Stimulated activated CD8-positive, alpha-beta memory T cell treated with anti-CD3 and anti-CD28 coated beads, Interleukin-12 subunit alpha, Interleukin-12 subunit beta, amount 100 ng/mL, for 4 hours (primary cell): ENCODE data around the gene DLG2.

Experiments used
- DNase-seq: peaks from one replicate; pipeline ENCODE4 v3.0.0-alpha.2; 2020; ENCODE audit warnings: low read depth

The DLG2 gene

DNA sequence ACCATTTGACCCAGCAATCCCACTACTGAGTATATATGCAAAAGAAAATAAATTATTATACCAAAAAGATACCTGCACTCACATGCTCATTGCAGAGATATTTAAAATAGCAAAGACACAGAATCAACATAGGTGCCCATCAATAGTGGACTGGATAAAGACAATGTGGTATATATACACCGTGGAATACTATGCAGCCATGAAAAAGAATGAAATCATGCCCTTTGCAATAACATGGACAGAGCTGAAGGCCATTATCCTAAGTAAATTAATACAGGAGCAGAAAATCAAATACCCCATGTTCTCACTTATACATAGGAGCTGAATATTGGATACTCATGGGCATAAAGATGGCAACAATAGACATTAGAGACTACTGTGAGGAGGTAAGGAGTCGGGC, 68.7 kb downstream of the DLG2 start:
- no peak for DNase-seq

DNA sequence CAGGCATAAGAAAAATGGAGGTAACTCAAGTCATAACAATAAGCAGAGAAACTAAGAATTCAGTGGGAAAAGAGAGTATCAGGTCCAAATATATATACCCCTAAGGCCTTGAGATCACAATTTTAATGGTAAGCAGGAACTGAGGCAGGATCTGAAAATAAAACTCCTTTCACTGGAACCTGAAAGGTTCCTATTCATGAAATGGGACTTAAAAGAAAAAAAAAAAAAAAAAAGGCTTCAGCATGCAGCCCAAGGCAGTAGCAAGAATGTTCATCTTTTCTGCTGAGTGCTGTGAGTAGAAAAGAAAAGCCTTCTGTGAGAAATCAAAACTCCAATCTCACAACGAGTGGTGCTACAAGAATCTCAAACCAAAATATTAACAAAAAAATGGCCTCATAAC, 75.3 kb downstream of the DLG2 start:
- no peak for DNase-seq

DNA sequence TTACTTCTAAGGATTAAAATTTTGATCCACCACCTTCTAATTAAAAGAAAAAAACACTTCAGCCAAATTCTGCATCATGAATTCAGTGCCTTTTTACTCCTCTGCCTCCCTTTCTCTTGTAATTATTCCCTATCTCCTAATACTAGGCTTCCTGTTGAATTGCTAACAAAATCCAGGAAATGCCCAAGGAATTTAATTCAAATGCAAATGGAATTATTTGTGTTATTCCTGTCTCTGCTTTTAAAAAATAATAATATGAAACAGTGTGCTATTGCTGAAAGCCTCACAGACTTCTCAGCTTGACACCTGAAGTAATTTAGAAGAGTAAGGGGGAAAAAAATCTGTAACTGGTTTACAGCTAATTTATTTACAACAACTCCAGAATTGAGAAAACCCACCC, 85.5 kb downstream of the DLG2 start:
- no peak for DNase-seq

DNA sequence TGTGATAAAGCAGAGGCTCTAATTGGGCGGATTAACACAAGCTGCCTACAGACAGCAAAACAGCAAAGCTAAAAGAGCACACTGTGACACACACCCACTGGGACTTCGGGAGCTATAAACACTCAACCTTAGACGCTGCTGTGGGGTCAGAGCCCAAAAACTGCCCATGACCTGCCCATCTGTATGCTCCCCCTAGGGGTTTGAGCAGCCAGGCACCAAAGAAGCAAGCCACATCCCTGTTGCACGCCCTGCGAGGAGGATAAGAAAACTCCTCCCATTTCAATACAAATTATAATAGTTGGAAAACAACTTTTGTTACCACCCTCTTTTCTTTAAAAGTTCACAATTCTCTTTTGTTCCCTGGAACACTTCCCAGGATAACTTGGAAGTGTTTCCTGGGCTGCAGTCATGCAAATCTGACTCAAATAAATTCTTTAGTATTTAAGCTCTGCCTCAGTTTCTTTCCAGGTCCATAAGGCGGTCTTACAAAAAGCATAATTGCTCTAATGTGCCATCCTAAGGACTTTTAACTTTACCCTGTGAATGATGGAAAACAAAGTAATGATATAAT, 86.4 kb downstream of the DLG2 start:
- DNase-seq: no peak

DNA sequence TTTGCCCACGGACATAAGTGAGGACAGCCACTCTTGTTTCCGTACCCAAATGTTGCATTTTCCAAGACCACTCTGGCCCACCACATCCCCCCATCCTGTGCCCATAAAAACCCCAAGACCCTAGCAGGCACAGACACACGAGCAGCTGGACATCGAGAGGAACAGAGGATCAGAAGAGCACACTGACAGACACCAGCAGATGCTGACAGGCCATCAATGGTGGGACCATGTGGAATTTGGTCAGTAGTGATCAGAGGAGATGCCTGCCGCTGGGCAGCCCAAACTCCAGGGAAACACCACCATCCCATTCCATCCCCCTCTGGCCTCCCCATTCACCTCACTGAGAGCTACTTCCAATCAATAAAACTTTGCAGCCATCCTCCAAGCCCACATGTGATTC, 87.0 kb downstream of the DLG2 start:
- no peak for DNase-seq

DNA sequence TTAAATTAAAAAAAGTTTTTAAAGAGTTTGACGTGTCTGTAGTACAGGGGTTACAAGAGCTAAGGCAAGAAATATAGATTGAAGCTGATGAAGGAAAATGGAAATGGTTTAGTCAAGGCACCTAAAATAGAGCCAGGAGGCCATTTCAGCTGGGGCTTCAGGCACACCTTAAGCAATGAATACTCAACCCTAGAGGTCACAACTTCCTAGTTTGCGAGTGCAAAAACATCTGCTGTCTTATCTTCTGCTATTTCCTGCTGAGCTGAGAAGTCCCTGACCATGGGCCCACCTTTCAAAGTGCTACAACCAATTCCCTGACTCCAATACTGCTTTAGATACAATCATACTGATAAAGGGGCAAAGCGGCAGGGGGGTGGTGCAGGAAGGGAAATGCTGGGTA, 87.4 kb downstream of the DLG2 start:
- DNase-seq: no peak

DNA sequence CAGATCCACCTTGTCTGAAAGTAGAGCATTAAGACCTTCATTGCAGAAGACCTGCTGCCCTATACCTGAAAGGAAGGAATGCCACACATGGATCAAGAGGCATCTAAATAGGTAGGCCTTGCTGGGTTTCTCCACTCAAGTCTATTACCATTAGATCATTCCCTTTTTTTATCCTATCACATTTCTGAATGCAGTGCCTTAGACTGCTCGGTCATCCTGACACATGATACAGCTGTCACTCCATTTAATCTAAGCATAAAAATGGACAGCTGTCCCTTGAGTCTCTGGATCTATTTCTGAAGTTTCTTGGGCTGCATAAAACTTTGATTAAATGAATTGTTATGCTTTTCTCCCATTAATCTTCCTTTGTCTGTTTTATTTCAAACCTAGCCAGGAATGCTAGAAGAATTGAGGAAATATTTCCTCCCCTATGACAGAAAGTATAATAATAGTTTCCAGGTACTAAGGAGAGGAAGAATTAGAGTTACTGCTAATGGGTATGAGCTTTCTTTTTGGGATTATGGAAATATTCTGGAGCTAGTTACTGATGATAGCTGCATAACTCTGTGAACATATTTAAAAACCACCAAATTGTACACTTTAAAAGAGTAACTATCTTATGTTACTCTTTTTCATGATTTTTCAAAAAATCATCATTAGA, 88.0 kb downstream of the DLG2 start:
- no peak for DNase-seq

DNA sequence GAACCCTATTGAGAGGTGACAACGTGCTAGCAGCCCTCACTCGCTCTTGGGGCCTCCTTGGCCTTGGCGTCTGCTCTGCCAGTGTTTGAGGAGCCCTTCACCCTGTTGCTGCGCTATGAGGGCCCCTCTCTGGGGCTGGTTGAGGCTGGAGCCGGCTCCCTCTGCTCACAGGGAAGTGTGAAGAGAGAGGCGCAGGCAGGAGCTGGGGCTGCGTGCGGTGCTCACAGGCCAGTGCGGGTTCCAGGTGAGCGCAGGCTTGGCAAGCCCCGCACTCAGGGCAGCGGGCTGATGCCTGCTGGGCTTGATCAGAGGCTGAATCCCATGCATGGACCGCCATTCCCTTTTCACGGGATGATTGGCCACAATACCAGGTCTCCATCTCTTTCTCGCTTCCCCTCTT, 90.7 kb downstream of the DLG2 start:
- DNase-seq: no peak

DNA sequence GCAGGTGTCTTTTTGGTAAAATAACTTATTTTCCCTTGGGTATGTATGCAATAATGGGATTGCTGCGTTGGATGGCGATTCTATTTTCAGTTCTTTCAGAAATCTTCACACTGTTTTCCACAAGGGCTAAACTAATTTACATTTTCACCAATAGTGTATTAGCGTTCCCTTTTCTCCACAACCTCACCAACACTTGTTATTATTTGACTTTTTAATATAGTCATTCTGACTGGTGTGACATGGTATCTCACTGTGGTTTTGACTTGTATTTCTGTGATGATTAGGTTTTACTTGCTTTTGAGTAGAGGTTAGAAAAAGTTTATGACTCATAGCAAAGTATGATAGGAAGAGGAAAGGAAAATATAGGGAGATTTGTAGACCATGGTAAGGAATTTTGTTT, 92.3 kb downstream of the DLG2 start:
- DNase-seq: no peak

DNA sequence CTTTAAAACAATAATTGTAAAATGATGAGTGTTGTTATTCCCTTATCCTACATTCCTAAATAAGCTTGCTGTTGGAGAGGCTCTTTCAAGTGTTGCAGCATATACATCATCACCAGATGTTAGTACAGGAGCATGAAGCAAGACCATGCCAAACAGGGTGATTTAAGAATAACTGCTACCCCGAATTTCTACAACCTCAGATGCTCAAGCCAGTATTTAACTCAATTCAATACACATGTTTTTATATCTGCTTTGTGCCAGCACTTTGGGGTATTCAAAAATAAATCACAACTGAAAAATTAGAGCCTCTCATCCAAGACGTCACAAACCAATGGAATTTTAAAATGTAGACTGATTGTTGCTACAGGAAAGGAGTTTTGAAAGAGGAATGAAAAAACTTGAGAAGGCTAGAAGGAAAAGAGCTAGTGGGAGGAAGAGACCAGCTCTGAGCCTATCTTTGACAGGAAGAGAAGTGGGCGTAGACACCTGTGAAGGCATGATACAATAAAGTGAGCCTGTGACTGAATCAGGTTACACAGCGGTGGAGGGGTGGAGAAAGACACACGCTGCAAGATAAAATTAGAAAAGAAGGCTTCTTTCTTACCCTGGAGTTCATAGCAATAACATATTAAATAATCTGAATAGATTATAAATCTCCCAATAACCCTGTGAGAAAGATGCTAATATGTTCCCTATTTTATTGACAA, 95.8 kb downstream of the DLG2 start:
- no peak for DNase-seq

DNA sequence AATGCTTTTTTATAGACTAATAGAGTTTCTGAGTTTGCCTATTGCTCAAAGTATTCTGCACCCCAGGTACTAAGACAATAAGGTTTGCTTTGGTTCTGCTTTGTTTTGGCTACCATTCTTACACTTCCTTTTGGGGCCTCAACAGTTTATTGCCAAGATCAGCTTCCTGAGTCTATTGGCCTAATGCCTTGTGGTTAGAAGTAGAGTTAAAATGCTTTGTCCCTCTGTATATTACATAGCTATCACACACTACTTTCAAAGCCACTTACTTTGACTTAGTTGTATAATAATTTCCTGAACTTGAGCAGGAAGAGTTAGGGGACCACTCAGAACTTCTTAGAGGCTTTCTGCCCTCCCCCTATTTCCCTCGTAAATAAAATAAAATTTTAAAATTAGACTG, 96.5 kb downstream of the DLG2 start:
- no peak for DNase-seq

DNA sequence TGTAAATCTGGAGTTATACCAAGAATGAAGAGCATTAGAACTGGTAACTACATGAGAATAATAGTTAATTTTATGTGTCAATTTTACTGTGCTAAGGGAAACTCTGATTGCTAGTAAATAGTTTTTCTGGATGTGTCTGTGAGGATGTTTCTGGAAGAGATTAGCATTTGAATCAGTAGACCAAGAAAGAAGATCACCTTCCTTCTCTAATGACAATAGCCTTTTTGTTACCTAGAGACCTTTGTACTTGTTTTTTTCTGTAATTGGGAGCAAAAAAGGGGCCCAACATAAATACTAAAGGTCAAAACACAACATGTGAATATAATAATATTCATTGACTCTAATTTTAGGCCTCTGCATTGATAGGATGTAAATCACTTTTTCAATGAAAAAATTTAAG, 100.6 kb downstream of the DLG2 start:
- no peak for DNase-seq

DNA sequence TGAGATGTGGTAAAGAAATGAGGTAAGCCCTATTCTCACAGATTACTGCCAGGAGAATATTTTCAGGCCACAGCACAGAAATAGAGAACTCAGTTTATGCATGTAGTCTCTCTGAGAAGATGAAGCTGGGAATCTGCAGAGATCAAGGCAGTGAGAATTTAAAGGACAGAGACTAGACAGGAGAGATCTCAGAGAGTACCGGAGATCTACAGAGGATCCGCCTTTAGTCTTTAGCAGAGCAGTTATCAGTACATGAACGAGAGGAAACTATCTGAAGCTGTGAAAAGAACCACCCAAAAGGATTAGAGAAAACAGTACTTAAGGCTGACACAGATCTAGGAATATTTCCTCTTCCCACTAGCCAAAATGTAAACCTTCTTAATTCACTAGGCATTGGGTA, 101.5 kb downstream of the DLG2 start:
- DNase-seq: no peak

DNA sequence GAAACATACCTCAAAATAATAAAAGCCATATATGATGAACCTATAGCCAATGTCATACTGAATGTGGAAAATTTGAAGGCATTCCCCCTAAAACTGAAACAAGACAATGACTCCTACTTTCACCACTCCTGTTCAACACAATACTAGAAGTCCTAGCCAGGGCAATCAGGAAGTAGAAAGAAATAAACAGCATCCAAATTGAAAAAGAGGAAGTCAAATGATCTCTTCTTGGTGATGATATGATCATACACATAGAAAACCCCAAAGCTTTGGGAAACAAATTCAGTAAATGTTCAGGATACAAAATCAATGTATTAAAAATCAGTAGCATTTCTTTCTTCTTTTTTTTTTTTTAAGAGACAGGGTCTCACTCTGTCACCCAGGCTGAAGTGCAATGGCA, 109.9 kb downstream of the DLG2 start:
- DNase-seq: no peak

DNA sequence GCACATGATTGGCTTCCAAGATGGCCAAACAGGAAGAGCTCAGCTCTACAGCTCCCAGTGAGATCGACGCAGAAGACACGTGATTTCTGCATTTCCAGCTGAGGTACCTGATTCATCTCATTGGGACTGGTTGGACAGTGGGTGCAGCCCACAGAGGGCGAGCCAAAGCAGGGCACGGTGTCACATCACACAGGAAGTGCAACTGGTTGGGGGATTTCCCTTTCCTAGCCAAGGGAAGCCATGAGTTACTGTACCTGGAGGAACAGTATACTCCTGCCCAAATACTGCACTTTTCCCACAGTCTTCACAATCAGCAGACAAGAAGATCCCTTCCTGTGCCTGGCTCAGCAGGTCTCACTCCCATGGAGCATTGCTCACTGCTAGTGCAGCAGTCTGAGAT, 131.2 kb downstream of the DLG2 start:
- no peak for DNase-seq

DNA sequence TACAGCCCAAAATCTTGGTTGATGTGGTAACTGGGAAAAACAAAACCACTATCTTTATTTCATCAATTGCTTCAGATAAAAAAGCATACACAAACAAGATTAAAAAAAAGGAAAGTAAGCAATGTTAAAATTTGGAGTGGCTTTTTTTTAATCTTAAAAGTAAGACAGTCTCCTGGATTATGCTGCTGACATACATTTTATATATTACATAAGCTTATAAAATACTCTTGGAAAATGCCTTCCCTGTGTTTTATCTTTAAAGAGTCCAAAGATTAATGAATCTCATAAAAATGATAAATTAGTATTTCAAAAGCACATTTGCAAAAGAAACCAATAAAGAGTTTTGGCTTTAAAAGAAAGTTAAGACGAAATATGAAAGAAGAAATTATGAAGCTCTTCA, 132.7 kb downstream of the DLG2 start:
- no peak for DNase-seq

DNA sequence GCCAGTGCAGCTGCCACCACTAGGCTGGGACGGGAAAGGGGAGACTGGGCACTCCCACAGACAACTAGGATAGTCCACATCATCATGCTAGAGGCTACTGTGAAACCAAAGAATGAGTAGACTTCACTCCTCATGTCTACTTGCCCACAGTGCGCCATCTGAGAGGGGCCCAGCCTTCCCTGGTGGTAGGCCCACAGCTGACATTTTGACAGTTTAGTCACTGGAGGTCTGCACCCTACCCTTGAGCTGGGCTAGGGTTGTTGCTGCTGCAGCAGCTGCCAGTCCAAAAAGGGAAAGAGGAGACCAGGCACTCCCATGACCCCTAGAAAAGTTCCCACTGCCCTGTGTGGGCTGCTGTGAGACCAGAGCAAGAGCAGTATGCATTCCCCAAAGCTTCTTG, 141.2 kb downstream of the DLG2 start:
- DNase-seq: no peak

DNA sequence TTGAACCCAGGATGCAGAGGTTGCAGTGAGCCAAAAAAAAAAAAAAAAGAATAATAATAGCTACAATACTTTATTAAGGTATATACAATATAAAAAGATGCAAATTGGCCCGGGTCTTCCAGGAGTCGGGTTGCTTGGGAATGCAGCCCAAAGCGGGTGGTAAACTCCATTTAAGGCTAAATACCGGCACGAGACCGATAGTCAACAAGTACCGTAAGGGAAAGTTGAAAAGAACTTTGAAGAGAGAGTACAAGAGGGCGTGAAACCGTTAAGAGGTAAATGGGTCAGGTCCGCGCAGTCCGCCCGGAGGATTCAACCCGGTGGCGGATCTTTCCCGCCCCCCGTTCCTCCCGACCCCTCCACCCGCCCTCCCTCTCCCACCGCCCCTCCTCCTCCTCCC, 143.3 kb downstream of the DLG2 start:
- DNase-seq: no peak

DNA sequence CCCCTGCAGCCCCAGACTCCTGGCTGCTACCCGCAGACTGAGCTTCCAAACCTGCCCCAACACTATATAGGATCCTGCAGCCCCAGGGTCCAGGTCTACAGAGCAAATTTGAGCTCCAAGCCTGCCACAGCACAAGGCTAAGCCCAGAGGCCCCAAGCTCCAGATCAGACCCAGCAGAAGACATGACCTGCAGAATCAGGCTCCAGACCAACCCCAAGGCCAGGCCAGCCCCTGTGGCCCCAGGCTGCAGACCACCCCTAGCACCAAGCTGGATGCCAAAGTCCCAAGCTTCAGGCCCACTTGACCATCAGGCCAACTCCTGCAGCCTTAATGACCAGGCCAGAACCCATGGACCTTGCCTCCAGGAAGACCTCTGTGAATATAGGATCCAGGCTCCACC, 145.3 kb downstream of the DLG2 start:
- DNase-seq: no peak

DNA sequence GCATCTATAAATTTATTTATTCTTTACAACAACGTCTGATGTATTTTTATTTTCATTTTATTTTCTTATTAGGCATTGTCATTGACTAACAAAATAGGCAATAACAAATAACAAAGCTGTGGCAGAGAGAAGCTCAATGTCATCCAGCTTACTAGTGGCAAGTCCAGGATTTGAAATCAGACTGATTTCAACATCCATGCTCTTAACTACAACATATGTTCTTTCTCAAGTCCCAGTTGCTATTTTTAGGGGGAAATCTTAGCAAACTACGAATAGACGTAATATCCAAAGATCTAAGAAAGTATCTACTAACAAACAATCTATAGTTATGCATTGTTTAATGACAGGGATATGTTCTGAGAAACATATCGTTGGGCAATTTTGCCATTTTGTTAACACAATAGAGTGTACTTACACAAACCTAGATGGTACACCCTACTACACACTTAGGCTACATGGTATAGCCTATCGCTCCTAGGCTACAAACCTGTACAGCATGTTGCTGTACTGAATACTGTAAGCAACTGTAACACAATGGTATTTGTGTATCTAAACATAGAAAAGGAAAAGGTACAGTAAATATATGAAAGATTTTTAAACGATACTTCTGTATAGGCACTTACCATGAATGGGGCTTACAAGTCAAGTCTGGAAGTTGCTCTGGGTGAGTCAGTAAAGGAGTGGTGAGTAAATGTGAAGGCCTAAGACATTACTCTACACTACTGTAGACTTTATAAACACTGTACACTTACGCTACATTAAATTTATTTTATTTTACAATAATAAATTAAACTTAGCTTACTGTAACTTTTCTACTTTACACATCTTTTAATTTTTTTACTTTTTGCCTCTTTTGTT, 151.3 kb downstream of the DLG2 start:
- no peak for DNase-seq

DNA sequence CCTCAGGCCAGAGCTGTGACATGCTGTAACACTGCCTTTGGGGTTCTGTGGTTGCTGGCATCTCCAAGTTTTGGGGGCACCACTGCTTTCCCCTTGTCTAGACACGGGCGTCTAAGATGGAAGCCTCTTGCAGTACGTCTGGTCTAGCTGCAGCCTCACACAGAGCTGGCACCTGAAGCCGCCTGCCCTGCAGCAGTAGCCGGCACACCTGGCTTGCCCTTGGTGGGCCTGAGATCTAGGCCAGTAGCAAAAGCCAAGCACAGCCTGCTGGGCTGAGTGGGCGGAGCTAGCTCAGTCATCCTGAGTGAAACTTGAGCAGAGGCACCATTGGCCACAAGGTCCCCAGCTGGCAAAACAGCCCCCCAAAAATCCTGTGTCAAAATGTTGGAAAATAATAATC, 154.2 kb downstream of the DLG2 start:
- no peak for DNase-seq

DNA sequence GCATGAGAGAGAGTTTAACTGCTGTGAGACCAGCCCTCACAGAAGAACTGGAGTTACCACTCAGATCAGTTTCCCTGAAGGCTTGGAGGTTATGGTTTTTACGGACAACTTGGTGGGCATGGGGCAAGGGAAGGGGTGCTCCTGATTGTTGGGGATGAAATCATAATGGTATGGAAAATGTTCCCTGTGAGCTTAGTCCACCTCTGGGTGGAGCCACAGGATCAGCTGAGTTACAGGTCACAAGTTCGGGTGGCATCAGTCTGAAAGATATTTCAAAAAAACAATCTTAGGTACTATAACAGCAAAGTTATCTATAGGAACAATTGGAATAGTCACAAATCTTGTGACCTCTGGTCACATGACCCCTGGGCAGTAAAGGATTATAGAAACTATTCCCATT, 162.9 kb downstream of the DLG2 start:
- DNase-seq: no peak

DNA sequence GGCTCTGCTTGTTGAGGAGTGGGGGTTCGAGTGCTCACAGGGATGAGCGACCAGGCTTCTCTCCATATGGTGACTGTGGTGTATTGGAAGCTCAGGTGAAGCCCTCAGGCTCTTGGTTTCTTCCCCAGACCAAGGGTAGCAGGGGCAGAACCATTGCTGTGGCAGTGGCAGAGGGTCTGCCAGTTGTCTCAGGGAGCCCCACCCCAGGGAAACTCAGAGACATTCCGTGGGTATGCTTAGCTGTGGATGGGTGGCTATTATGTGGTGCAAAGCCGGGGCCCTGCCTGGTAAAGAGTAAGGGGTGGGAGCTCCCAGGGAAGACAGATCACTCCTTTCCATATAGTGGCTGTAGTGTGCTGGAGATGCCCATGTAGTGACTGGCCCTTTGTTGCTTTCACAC, 167.8 kb downstream of the DLG2 start:
- no peak for DNase-seq
